ENCODE measurements around the gene ERAP2.
"Not testable (repeated sequence)": the region's sequence is repeated elsewhere in the genome, so short reads cannot be mapped to it uniquely, and the experiment has no call there.

The ERAP2 gene

DNA sequence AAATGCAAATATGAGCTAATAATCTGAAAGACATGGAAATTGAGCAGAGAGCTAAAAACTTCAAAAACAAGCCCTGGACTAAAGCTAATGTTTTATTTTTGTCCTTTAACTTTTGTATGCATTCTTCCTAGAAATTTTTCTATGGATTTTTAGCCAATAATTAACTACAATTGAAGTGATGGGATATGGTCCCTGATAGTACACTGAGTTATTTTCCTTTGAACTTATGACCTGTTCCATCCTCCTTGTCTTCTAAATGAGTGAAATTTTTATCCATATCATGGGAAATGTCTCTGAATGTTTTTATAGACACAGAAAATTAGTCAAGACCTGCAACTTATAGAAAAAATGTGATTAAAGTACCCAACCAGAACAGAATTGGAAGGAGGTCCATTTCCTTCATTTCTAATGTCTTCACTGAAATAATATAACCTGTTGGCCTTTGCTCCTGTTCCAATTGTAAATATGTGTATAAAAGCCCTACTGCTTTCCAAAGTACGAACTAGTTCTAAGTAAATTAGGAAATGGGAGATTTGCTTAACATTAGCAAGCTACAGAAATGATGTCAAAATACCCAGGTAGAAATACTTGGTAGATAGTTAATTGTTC lies 11.3 kb upstream of the ERAP2 start:
- no peak for DNase-seq

DNA sequence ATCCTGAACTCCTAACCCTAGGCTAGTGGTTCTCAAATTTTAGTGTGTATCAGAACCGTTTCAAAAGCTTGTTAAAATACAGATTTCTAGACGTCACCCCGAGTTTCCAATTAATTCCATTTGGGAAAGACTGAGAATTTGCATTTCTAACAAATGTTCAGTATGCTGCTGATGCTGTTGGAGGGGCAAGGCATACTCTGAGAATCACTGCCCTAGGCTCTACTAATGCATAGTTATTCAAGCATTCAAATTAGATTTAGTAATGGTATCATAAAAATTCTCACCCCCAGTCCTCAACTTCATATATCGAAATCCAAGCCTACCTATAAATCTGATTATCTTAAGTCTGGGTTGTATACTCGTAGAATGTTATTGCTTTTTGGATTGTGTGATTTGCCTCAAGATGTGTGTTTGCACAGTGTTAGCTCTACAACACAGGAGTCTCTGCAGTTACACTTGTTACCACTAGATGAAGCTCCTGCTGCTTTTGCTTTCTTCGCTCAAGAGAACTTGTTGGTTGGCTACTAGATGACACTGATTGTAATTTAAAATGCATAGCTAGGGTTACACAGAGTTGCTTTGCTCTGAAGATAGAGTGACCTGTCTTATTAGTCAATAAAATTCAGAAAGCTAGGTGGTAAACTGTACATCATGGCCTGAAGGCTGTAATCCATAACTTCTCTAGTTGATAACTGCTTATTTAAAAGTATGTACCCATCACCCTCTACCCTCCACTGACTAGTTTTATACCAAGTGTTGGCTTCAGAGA lies 7.5 kb upstream of the ERAP2 start:
- peak; percentile 85 for DNase-seq

DNA sequence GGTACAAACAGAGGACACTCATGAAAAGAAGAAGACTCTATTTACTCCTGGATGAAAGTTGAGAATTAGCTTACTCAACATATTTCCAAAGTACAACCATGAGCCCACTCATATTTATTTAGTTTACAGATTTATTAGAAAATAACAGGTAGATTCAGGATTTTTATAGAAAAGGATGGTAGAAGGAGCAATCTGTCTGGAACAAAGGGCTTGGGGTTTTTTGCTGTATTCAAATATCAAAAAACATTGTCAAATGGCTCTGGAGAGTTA lies 7.0 kb upstream of the ERAP2 start:
- DNase-seq: no peak

DNA sequence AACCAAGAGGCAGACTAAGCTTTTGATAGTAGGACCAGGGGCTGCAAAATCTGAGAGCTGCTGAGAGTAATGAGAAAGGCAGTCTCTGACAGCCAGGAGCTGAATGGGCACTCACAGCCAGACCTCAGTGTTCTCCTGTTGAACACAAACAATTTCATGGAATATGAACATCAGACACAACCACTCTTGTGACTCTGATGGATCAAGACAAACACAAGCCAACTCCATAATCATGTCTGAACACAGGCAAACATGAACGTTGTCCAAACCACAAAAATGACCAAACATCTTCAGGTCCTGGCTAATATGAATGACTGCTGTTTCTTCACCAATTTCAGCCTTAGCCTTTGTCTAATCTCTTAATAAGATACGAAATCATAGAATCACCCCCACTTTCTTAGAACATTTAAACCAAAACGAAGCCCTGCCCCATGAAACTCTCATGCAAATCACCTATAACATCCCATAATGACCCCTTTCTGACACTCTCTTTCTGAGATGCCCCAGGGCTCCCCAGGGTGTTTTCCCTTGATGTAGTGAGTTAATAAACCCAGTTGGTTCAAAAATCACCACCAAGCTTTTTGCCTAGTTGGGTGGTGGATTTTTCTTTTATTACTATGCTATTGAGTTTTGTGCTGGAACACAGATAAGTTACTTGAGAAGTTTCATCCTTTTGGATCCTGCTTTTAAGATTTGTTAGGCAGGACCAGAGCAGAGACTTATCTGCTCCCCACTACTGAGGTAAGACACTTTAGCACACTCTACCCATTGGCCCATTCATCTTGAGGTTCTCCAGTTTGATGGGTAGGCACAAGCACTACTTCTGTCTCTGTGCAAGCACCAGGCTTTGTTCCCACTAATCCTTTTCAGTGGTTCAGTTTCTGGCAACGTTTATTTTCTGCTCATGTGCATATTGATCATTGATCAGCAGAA lies 5.9 kb upstream of the ERAP2 start:
- DNase-seq: peak; percentile 11

DNA sequence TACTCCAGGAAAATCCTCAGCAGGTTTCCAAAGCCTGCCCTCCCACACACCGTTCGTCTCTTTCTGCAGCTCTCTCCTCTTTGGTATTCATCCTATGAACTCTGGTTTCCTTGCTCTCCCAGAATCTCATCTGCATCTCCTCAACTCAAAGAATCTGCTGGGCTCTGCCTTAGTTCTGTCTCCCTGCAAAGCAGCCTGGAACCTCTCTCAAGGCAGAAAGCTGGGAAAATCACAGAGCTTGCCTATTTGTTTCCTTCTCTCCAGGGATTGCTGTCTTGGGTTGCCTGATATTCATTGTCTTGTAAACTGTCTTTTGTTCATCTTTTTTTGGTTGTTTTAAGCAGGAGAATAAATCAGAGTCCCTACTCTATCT lies 5.3 kb upstream of the ERAP2 start:
- DNase-seq: peak; percentile 19

DNA sequence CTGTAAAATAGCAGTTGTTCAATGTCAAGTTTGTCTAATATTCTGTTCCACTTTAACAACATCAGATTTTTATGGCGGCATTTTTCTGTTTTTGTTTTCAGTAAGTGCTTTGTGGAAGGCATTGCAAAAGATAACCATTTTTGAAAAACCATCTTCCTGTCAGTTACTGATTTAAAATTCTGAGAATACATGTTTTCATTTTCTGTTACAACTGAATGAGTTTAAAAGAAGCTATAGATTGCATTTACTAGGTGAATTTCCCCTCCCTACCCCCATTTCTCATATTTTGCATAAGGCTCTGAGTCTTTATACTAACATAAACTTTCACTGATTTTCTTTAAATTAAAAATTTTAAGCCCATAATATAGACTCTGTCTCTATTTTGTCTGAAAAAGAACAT lies 4.6 kb upstream of the ERAP2 start:
- no peak for DNase-seq

DNA sequence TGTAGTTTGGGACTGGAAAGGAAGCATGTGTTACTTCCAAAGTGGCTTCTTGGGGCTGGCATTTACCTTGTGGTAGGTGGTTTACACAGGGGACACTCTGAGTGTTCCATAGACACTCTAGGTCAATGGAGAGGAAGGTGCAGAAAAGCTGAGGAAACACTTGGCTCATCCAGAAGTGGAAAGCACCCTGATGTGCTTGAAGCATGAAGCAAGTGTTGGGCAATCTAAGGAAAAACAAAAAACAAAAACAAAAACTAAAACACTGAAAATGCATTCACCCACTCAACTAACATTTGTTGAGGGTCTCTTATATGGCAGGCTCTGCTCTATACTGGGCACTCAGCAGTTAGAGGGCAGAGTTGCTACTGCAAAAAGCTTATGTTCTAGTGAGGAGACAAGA lies 2.9 kb upstream of the ERAP2 start:
- DNase-seq: no peak

DNA sequence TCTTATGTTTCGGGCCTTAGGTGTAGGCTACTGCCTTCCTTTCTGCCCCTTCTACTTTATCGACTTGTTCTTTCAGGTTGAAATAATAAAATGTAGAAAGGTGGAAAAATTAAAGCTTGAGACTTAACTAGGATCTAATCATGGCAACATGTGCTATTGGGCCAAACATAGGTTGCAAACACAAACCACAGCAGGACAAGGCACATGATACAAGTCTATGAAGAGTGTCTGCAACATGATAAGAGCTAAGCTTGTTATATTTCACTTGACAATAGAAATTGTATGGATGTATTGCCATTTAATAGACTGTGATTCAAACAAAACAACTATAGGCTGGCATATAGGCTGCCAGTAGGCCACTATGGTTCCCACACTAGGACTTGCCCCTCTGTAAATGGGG lies 1.7 kb upstream of the ERAP2 start:
- no peak for DNase-seq

DNA sequence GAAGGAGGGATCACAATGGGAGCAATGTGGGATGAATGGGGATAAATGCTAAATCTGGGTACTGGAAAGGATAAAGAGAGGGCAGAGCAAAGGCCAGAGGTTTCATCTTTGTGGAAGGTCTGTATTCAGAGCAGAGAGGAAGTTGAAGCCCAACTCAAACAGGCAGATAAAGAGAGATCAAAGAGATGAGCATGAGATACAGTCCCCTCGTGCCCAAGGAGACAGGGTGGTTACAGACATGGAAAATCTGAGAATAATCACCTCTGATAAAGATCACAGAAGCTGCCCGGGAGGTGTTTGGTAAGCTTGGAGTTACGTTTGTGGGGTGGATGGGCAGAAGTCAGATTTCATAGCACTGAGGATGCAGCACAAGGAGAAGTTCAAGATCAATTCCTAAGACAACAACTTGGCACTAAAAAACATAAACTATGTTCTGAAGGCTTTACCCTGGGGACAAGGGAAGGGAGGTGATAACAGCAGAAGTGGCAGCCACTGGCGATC lies 459 bp upstream of the ERAP2 start:
- DNase-seq: no peak

DNA sequence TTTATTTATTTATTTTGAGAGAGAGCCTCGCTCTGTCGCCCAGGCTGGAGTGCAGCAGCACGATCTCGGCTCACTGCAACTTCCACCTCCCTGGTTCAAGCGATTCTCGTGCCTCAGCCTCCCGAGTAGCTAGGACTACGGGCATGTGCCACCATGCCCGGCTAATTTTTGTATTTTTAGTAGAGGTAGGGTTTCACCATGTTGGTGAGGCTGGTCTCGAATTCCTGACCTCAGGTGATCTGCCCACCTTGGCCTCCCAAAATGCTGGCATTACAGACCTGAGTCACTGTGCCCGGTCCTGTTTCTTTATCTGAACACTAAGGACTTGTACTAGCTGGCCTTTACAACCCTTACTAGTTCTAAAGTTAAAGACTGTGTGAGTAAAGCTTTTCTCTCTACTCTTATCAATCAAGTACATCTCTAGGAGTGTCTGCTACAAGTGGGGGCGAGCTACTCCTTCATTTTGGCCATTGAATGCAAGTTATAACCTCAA lies 723 bp downstream of the ERAP2 start:
- not testable (repeated sequence) for DNase-seq

DNA sequence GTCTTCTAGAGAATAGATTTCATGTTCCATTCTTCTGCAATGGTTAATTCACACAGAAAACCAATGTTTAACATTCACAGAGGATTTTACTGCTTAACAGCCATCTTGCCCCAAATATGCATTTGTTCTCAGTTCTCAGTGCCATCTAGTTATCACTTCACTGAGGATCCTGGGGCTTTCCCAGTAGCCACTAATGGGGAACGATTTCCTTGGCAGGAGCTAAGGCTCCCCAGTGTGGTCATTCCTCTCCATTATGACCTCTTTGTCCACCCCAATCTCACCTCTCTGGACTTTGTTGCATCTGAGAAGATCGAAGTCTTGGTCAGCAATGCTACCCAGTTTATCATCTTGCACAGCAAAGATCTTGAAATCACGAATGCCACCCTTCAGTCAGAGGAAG lies 3.4 kb downstream of the ERAP2 start:
- no peak for DNase-seq

DNA sequence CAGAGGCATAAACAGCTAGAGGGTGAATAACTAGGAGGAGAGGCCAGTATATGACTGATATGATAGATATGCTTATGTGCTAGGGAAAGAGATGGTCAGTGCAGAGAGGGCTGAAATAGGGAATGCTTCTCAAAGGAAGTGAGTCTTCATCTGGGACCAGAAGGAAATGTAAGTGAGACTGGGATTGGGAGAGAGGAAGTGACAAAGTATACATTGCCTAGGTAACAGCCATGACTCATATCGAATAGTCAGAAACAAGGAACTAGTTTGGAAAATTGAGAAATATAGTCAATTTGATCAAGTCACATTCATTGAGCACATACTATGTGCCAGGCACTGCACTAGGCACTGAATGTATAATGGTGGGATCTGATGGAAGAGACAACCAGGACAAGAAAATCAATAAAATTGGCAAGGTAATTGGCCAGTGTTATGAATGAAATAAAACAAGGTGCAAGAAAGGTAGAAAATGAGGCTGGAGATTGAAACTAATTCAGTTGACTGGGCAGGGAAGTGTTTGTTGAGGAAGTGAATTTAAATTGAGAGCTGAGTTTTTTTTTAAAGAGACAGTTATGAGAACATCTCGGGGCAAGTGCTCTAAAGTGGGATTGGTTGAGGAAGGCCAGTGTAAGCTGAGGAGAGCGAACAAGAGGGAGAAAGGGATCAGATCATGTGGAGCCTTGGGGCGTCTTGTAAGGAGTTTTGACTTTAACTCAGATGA lies 4.3 kb downstream of the ERAP2 start:
- no peak for DNase-seq

DNA sequence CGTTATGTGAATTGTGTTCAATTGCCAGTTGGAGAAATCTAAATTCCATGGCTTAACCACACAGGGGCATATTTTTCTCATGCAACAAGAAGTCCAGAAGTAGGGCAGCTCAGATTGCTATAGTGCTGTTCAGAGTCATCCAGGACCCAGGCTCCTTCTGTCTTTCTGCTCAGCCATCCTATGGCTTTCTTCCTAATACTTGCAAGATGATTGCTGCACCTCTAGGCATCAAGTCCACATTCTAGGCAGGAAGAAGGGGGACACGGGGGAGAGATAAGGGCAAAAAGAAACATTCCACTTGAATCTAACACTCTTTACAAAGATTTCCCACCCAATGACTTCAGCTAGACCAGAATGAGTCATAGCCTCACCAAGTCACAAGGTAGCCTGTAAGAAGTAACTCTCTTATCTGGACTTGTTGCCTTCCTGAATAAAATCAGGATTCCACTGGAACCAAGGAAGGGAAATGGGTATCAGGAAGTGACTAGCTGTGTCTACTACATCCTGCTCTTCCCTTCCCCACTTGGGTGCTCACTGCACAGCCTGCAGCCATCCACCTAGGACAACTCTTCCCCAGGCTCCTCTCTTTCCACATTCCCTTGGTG lies 5.3 kb downstream of the ERAP2 start:
- DNase-seq: no peak

DNA sequence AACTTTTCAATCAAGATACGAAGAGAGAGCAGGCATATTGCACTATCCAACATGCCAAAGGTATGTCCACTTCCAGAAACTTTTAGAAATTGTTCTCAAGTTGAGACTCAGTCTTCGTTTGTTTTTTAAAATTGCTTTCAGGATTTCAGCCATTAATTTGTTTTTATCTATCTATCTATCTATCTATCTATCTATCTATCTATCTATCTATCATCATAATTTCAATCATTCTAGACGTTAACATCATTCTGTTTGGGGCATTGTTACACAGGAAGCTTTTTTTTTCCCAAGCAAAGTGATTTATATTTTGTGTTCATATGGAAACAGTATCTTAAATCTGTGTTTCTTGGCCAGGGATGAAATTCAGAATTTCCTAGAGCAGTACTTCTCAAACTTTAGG lies 7.6 kb downstream of the ERAP2 start:
- DNase-seq: no peak

DNA sequence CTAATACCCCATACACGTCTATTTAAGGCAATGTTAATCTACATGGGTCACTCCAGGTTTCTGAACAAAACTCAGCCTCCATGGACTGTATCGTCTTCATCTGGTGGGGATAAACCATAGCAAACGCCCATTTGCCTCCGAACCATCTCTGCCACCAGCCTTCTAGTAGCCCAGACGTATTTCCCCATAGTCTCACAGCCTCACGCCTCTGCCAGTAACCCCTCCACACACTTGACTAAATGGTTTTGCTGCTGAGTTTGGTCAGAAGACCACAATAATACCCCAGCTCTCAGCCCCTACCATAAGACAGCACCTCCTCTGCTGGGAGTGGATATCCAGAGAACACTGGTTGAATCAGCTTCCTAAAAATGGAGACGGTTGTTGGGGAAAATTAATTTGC lies 8.7 kb downstream of the ERAP2 start:
- no peak for DNase-seq

DNA sequence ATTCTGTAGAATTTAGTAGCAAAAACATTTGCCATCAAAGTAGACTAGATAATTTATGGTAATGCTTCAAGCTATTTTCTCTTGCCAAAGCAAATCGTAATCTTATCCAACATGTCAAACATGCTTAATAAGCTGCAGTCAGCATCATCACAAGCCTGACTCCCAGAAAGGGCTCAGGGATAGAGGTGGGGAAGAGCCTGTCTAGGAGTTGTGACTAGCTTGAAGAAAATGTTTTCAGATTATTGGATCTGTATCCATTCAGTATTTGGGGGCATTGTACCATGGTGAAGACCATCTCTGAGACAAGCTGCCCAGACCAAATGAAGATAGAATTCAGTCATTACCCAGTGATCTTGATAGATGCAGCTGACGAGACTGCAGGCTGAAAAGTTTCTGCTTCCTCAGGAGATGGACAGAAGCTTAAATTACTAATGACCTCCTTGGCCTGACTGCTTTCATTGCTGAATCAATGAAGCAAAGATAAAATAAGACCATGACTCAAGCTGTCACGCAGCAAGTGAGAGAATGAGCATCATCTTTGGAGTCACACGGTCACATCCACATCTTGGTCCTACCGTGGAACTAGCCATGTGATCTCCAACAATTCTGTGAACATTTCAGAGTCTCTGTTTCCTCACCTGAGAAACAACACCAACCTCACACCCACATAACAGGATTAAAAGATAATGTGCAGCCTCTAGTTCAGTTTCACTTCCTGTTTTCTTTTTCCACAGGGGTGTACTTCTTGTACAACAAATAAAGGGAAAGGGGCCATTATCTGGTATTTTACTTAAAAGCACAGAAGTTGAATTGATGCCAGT lies 9.4 kb downstream of the ERAP2 start:
- DNase-seq: peak; percentile 11

DNA sequence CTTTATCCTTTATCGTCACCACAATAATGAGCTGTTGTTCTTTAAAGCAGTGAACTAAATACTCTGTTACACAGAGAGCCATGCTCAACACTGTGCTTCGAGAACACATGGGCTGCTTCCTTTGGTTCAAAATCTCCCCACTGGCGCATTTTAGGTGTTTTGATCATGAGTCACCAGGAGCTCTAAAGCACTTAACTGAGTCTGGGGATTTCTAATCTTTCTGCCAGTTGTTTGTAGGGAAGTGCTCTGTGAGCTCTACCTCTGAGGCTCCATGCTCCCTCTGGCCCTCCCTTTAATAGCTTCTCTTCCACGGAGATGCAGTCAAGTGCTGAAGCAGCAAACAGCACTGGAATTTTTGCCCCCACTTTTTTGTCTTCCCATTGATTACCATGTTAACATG lies 17.0 kb downstream of the ERAP2 start:
- peak; percentile 17 for DNase-seq

DNA sequence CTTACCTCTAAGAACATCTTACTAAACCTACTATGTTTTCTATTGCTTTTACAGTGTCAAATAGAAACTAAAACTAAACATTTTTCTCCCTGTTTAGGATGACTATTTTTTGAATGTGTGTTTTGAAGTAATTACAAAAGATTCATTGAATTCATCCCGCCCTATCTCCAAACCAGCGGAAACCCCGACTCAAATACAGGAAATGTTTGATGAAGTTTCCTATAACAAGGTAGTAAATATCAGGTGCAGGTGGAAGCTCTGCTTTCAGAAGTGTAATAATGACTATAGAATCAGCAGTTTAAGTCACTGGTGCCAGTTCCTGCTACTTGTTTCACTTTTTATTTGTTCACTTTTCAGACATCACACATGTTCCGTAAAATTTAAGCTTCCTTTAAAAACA lies 20.0 kb downstream of the ERAP2 start:
- DNase-seq: no peak

DNA sequence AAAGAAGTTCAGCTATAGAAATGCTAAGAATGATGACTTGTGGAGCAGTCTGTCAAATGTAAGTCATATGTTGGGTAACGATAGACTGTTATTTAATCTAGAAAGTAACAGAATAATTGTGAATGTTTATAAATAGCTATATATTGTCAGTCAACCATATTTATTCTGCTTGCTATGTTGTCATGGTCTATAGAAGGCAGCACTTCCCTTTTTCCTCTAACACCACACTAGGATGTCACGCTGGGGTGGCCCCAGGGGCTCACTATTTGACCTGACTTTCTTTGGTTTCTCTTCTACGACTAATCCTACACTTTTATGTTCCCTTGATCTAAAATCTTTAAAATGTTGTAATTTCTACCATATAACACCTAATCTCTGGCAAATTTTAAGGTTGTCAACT lies 20.5 kb downstream of the ERAP2 start:
- no peak for DNase-seq

DNA sequence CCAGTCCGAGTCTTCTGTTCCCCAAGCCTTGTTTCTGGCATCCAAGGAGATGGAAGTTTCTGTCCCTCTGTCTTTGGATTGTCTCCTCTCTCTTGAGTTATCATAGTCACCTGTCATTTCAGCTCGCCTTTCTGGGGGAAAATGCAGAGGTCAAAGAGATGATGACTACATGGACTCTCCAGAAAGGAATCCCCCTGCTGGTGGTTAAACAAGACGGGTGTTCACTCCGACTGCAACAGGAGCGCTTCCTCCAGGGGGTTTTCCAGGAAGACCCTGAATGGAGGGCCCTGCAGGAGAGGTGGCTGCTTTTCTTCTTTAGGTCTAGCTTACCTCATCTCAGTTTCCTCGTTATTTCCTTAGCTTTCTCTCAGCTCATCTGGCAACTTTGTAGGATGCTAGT lies 25.1 kb downstream of the ERAP2 start:
- peak; percentile 15 for DNase-seq

DNA sequence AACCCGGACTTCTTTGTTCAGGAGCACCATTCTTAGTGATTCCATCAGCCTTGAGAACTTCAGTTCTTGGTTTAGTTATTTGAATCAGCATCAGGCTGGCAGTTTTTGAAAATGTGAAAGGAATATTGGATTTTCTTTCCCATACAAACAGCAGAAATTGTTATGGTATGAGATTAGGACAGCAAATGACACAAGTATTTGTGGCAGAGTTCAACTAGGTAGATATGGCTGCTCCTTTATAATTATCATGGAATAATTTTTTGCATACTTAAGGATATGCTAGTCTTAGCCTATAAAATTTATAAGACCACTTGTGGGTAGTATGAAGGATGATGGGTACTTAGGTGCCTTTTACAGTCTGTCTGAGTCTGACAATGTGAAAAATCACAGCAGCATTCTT lies 25.5 kb downstream of the ERAP2 start:
- no peak for DNase-seq

DNA sequence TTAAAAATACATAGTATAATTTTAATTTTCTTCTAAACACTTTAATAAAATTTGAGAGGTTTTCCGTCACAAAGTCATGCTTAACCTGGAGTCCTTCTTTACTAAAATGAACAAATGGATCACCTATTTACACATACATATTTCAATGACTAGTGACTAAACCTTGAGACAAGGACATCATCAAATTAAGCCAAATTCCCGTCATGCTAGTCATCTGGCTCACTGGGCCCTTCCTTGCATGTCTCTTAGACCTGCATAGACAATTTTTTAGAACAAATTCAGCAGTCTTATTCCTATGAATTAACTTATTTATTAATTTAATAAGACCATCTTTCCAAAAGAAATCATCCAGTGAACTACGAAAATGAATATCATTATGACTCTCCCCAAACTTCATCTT lies 26.6 kb downstream of the ERAP2 start:
- DNase-seq: no peak

Measured in NCI-H69 (cell line).